ENCODE measurements around the gene CCDC88A. TPM values are rescaled to one million over a fixed set of nuclear protein-coding genes. Genes with fewer than 3 reads are reported as not detected.

The CCDC88A gene
- total and polyA plus RNA-seq, 2 experiments from 2014 or later, result 144 to 169 TPM

DNA sequence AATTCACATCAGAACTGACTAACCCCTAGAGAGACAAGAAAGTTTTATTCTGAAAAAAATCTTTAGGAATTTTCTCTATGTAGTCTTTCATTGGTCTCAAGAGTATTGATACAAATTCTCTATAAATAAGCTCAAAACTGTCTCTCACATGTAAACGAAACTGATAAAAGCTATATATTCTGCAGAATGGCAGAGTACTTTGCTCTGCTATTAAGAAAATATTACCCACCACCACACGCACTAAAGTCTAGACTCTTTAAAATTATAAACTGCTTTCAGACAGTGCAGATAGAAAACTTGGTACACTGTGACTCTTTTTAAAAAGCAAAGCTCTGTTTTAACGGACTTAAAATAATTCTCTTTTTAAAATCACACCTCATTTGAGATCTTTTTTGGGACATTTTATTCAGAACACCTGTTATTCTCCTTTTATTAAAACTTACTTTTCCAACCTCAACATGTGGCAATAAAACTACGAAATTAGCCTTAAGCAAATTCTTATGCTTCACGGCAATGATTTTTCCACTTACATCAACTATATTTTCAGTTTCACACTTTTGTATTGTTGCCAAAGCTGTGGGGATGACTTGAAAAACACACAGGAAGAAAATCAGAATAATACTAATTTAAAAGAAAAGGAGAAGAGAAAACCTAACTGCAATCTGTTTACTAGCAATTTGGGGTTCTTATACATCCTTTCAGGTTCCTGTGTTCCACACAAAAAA, 58.0 kb downstream of the CCDC88A start:
- no peaks in the 10 kb centered on the region for H3K36me3 ChIP-seq (ENCODE audit: insufficient read depth)
- peaks cover 8% of the 10 kb centered on the region for H3K4me1 Mint-ChIP-seq
- H3K36me3 Mint-ChIP-seq (ENCODE audit: low read depth), result peaks cover 9% of the 10 kb centered on the region
- no peak for DNase-seq (ENCODE audit: low spot score)
- no peak overlapping the region for H3K4me3 ChIP-seq
- TF ChIP-seq STAT1 (IDR thresholded peaks at IDR 0.05; ENCODE audit: unreplicated experiment), result no peak
- no peak for TF ChIP-seq JUNB (IDR thresholded peaks at IDR 0.05; ENCODE audit: unreplicated experiment)
- no peak for TF ChIP-seq CREB1 (CRISPR knock-in tag; IDR thresholded peaks at IDR 0.05; ENCODE audit: low read depth)
- no peak for TF ChIP-seq NANOG (IDR thresholded peaks at IDR 0.05; ENCODE audit: borderline replicate concordance)
- TF ChIP-seq ZNF114 (CRISPR knock-in tag; IDR thresholded peaks at IDR 0.05), result no peak
- TF ChIP-seq POLR2AphosphoS5 (IDR thresholded peaks at IDR 0.05; ENCODE audit: low read depth), result no peak
- TF ChIP-seq, protein P1, sequence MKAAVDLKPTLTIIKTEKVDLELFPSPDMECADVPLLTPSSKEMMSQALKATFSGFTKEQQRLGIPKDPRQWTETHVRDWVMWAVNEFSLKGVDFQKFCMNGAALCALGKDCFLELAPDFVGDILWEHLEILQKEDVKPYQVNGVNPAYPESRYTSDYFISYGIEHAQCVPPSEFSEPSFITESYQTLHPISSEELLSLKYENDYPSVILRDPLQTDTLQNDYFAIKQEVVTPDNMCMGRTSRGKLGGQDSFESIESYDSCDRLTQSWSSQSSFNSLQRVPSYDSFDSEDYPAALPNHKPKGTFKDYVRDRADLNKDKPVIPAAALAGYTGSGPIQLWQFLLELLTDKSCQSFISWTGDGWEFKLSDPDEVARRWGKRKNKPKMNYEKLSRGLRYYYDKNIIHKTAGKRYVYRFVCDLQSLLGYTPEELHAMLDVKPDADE (IDR thresholded peaks at IDR 0.05), result no peak
- no peak for TF ChIP-seq EZH2phosphoT487 (IDR thresholded peaks at IDR 0.05; ENCODE audit: unreplicated experiment)
- TF ChIP-seq, protein P2, sequence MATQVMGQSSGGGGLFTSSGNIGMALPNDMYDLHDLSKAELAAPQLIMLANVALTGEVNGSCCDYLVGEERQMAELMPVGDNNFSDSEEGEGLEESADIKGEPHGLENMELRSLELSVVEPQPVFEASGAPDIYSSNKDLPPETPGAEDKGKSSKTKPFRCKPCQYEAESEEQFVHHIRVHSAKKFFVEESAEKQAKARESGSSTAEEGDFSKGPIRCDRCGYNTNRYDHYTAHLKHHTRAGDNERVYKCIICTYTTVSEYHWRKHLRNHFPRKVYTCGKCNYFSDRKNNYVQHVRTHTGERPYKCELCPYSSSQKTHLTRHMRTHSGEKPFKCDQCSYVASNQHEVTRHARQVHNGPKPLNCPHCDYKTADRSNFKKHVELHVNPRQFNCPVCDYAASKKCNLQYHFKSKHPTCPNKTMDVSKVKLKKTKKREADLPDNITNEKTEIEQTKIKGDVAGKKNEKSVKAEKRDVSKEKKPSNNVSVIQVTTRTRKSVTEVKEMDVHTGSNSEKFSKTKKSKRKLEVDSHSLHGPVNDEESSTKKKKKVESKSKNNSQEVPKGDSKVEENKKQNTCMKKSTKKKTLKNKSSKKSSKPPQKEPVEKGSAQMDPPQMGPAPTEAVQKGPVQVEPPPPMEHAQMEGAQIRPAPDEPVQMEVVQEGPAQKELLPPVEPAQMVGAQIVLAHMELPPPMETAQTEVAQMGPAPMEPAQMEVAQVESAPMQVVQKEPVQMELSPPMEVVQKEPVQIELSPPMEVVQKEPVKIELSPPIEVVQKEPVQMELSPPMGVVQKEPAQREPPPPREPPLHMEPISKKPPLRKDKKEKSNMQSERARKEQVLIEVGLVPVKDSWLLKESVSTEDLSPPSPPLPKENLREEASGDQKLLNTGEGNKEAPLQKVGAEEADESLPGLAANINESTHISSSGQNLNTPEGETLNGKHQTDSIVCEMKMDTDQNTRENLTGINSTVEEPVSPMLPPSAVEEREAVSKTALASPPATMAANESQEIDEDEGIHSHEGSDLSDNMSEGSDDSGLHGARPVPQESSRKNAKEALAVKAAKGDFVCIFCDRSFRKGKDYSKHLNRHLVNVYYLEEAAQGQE (IDR thresholded peaks at IDR 0.05; ENCODE audit: unreplicated experiment), result no peak
- TF ChIP-seq EZH2 (IDR thresholded peaks at IDR 0.05; ENCODE audit: low read depth, unreplicated experiment), result no peak
- TF ChIP-seq, protein P3, sequence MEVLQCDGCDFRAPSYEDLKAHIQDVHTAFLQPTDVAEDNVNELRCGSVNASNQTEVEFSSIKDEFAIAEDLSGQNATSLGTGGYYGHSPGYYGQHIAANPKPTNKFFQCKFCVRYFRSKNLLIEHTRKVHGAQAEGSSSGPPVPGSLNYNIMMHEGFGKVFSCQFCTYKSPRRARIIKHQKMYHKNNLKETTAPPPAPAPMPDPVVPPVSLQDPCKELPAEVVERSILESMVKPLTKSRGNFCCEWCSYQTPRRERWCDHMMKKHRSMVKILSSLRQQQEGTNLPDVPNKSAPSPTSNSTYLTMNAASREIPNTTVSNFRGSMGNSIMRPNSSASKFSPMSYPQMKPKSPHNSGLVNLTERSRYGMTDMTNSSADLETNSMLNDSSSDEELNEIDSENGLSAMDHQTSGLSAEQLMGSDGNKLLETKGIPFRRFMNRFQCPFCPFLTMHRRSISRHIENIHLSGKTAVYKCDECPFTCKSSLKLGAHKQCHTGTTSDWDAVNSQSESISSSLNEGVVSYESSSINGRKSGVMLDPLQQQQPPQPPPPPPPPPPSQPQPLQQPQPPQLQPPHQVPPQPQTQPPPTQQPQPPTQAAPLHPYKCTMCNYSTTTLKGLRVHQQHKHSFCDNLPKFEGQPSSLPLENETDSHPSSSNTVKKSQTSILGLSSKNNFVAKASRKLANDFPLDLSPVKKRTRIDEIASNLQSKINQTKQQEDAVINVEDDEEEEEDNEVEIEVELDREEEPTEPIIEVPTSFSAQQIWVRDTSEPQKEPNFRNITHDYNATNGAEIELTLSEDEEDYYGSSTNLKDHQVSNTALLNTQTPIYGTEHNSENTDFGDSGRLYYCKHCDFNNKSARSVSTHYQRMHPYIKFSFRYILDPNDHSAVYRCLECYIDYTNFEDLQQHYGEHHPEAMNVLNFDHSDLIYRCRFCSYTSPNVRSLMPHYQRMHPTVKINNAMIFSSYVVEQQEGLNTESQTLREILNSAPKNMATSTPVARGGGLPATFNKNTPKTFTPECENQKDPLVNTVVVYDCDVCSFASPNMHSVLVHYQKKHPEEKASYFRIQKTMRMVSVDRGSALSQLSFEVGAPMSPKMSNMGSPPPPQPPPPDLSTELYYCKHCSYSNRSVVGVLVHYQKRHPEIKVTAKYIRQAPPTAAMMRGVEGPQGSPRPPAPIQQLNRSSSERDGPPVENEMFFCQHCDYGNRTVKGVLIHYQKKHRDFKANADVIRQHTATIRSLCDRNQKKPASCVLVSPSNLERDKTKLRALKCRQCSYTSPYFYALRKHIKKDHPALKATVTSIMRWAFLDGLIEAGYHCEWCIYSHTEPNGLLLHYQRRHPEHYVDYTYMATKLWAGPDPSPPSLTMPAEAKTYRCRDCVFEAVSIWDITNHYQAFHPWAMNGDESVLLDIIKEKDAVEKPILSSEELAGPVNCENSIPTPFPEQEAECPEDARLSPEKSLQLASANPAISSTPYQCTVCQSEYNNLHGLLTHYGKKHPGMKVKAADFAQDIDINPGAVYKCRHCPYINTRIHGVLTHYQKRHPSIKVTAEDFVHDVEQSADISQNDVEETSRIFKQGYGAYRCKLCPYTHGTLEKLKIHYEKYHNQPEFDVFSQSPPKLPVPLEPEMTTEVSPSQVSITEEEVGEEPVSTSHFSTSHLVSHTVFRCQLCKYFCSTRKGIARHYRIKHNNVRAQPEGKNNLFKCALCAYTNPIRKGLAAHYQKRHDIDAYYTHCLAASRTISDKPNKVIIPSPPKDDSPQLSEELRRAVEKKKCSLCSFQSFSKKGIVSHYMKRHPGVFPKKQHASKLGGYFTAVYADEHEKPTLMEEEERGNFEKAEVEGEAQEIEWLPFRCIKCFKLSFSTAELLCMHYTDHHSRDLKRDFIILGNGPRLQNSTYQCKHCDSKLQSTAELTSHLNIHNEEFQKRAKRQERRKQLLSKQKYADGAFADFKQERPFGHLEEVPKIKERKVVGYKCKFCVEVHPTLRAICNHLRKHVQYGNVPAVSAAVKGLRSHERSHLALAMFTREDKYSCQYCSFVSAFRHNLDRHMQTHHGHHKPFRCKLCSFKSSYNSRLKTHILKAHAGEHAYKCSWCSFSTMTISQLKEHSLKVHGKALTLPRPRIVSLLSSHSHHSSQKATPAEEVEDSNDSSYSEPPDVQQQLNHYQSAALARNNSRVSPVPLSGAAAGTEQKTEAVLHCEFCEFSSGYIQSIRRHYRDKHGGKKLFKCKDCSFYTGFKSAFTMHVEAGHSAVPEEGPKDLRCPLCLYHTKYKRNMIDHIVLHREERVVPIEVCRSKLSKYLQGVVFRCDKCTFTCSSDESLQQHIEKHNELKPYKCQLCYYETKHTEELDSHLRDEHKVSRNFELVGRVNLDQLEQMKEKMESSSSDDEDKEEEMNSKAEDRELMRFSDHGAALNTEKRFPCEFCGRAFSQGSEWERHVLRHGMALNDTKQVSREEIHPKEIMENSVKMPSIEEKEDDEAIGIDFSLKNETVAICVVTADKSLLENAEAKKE (CRISPR knock-in tag; IDR thresholded peaks at IDR 0.05), result no peak
- TF ChIP-seq, protein P4, sequence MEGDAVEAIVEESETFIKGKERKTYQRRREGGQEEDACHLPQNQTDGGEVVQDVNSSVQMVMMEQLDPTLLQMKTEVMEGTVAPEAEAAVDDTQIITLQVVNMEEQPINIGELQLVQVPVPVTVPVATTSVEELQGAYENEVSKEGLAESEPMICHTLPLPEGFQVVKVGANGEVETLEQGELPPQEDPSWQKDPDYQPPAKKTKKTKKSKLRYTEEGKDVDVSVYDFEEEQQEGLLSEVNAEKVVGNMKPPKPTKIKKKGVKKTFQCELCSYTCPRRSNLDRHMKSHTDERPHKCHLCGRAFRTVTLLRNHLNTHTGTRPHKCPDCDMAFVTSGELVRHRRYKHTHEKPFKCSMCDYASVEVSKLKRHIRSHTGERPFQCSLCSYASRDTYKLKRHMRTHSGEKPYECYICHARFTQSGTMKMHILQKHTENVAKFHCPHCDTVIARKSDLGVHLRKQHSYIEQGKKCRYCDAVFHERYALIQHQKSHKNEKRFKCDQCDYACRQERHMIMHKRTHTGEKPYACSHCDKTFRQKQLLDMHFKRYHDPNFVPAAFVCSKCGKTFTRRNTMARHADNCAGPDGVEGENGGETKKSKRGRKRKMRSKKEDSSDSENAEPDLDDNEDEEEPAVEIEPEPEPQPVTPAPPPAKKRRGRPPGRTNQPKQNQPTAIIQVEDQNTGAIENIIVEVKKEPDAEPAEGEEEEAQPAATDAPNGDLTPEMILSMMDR (conservative IDR thresholded peaks at IDR 0.05; ENCODE audit: low read depth in 2 of 2), result no peak
- no peak for TF ChIP-seq ZNF331 (CRISPR knock-in tag; IDR thresholded peaks at IDR 0.05; ENCODE audit: low read depth)
- ATAC-seq, result no peak
- H2AFZ ChIP-seq, result no peak overlapping the region
- H3F3A ChIP-seq (replicated peaks; ENCODE audit: low read depth), result no peaks in the 10 kb centered on the region
- H3K4me3 Mint-ChIP-seq, result no peak overlapping the region
- no peaks in the 10 kb centered on the region for H3K4me1 ChIP-seq (ENCODE audit: insufficient read depth)
- H3K27me3 ChIP-seq (ENCODE audit: insufficient read depth), result no peaks in the 10 kb centered on the region
- H3K9me3 Mint-ChIP-seq, result no peaks in the 10 kb centered on the region
- no peak overlapping the region for H3K4me2 ChIP-seq
- H3K9me2 ChIP-seq (ENCODE audit: insufficient read depth), result no peaks in the 10 kb centered on the region
- H4K20me1 ChIP-seq (replicated peaks; ENCODE audit: insufficient read depth), result no peaks in the 10 kb centered on the region
- no peak overlapping the region for H3K27ac Mint-ChIP-seq
- peaks cover 1% of the 10 kb centered on the region for H3K27me3 Mint-ChIP-seq (ENCODE audit: insufficient read depth, low read depth, poor library complexity)
- H3K79me2 ChIP-seq (replicated peaks; ENCODE audit: insufficient read depth), result no peaks in the 10 kb centered on the region
- no peak overlapping the region for H3K27ac ChIP-seq (ENCODE audit: low read depth)
